H9 (cell line): ENCODE results near the gene AFAP1. TPM values are rescaled to one million over a fixed set of nuclear protein-coding genes. Genes with fewer than 3 reads are reported as not detected.

Source experiments
- DNase-seq: peaks from one replicate; pipeline ENCODE4 v3.0.0-alpha.2; 2017
- H2AFZ ChIP-seq: one replicate; pipeline ENCODE4 v1.6.1; 2013; ENCODE audit warnings: mild to moderate bottlenecking, low read length, control low read depth, moderate library complexity
- H2AK5ac ChIP-seq: 2 replicates; pipeline ENCODE4 v1.6.1; 2013; ENCODE audit warnings: low read length, control low read depth, mixed read lengths; ENCODE audit not compliant: insufficient read length
- H2BK120ac ChIP-seq: one replicate; pipeline ENCODE4 v1.6.1; 2013; ENCODE audit warnings: low read depth, mild to moderate bottlenecking, low read length, control low read depth, inconsistent platforms; ENCODE audit not compliant: poor library complexity, severe bottlenecking
- H2BK12ac ChIP-seq: 2 replicates; pipeline ENCODE4 v1.6.1; 2013; ENCODE audit warnings: low read length, control low read depth, mixed read lengths, low read depth; ENCODE audit not compliant: insufficient read length
- H2BK15ac ChIP-seq: 2 replicates; pipeline ENCODE4 v1.6.1; 2013; ENCODE audit warnings: low read depth, low read length, control low read depth
- H2BK20ac ChIP-seq: one replicate; pipeline ENCODE4 v1.6.1; 2013; ENCODE audit warnings: low read depth, mild to moderate bottlenecking, low read length, control low read depth, inconsistent platforms; ENCODE audit not compliant: poor library complexity, severe bottlenecking
- H2BK5ac ChIP-seq: 2 replicates; pipeline ENCODE4 v1.6.1; 2013; ENCODE audit warnings: low read length, control low read depth, mixed read lengths; ENCODE audit not compliant: insufficient read length
- H3K14ac ChIP-seq: 2 replicates; pipeline ENCODE4 v1.6.1; 2013; ENCODE audit warnings: low read length, control low read depth; ENCODE audit not compliant: insufficient read depth
- H3K18ac ChIP-seq: 2 replicates; pipeline ENCODE4 v1.6.1; 2013; ENCODE audit warnings: low read depth, mild to moderate bottlenecking, mixed read lengths, low read length, control low read depth; ENCODE audit not compliant: insufficient read length
- H3K23ac ChIP-seq: 2 replicates; pipeline ENCODE4 v1.6.1; 2013; ENCODE audit warnings: low read length, control low read depth, mixed read lengths, low read depth; ENCODE audit not compliant: insufficient read length
- H3K23me2 ChIP-seq: 2 replicates; pipeline ENCODE4 v1.6.1; 2013; ENCODE audit warnings: low read depth, mild to moderate bottlenecking, mixed read lengths, low read length, control low read depth; ENCODE audit not compliant: insufficient read length, poor library complexity, severe bottlenecking
- H3K27ac ChIP-seq: 2 replicates; pipeline ENCODE4 v1.5.1; 2013; ENCODE audit warnings: low read length, control low read depth, mixed read lengths, low read depth; ENCODE audit not compliant: insufficient read length
- H3K27me3 ChIP-seq: 2 replicates; pipeline ENCODE4 v1.6.1; 2013; ENCODE audit warnings: low read length, control low read depth, inconsistent platforms; ENCODE audit not compliant: insufficient read depth
- H3K4ac ChIP-seq: 2 replicates; pipeline ENCODE4 v1.6.1; 2013; ENCODE audit warnings: low read depth, mild to moderate bottlenecking, control low read depth, inconsistent platforms, low read length, moderate library complexity
- H3K4me1 ChIP-seq: 2 replicates; pipeline ENCODE4 v1.6.1; 2013; ENCODE audit warnings: low read length, control low read depth, inconsistent platforms; ENCODE audit not compliant: insufficient read depth
- H3K4me2 ChIP-seq: 2 replicates; pipeline ENCODE4 v1.6.1; 2013; ENCODE audit warnings: low read length, control low read depth, mixed read lengths; ENCODE audit not compliant: insufficient read length, insufficient read depth
- H3K56ac ChIP-seq: 2 replicates; pipeline ENCODE4 v1.6.1; 2013; ENCODE audit warnings: low read depth, mild to moderate bottlenecking, mixed read lengths, low read length, control low read depth; ENCODE audit not compliant: insufficient read length
- H3K79me1 ChIP-seq: 2 replicates; pipeline ENCODE4 v1.6.1; 2013; ENCODE audit warnings: low read depth, mild to moderate bottlenecking, moderate library complexity, low read length, control low read depth, inconsistent platforms; ENCODE audit not compliant: insufficient read depth, poor library complexity, severe bottlenecking
- H3K79me2 ChIP-seq: 2 replicates; pipeline ENCODE4 v1.6.1; 2013; ENCODE audit warnings: low read length, control low read depth, inconsistent platforms; ENCODE audit not compliant: insufficient read depth
- H3K9ac ChIP-seq: 2 replicates; pipeline ENCODE4 v1.6.1; 2013; ENCODE audit warnings: low read length, control low read depth, mixed read lengths; ENCODE audit not compliant: insufficient read length; ENCODE audit errors: extremely low read depth
- H3K9me3 ChIP-seq: one replicate; pipeline ENCODE4 v1.6.1; 2013; ENCODE audit warnings: low read depth, low read length, inconsistent platforms; ENCODE audit not compliant: control insufficient read depth
- H3T11ph ChIP-seq: one replicate; pipeline ENCODE4 v1.6.1; 2013; ENCODE audit warnings: mild to moderate bottlenecking, low read length, control low read depth, inconsistent platforms
- H4K20me1 ChIP-seq: one replicate; pipeline ENCODE4 v1.6.1; 2013; ENCODE audit not compliant: control insufficient read depth, insufficient read length, insufficient read depth
- H4K5ac ChIP-seq: 2 replicates; pipeline ENCODE4 v1.6.1; 2013; ENCODE audit warnings: low read depth, mild to moderate bottlenecking, mixed read lengths, low read length, control low read depth; ENCODE audit not compliant: insufficient read length
- H4K8ac ChIP-seq: replicated peaks from 2 replicates; pipeline ENCODE4 v1.6.1; 2013; ENCODE audit warnings: low read length, control low read depth, mixed read lengths, low read depth; ENCODE audit not compliant: insufficient read length
- H4K91ac ChIP-seq: 2 replicates; pipeline ENCODE4 v1.6.1; 2013; ENCODE audit warnings: low read depth, mild to moderate bottlenecking, moderate library complexity, mixed read lengths, low read length, control low read depth; ENCODE audit not compliant: insufficient read length
- H3K27ac Mint-ChIP-seq, 3 experiments: 2 replicates in 2 of 3; 3 replicates in 1 of 3; pipeline ENCODE4 v1.8.0; 2020 to 2021; ENCODE audit warnings: mixed read lengths in 3 of 3, mild to moderate bottlenecking in 1 of 3, moderate library complexity in 1 of 3
- H3K27me3 Mint-ChIP-seq: 2 replicates; pipeline ENCODE4 v1.8.0; 2021; ENCODE audit warnings: low read depth, mild to moderate bottlenecking, moderate library complexity, mixed read lengths
- H3K36me3 Mint-ChIP-seq, 3 experiments: 2 replicates in 2 of 3; 3 replicates in 1 of 3; pipeline ENCODE4 v1.8.0; 2020 to 2021; ENCODE audit warnings: low read depth in 3 of 3, mixed read lengths in 3 of 3; ENCODE audit not compliant: insufficient read depth in 1 of 3
- H3K4me1 Mint-ChIP-seq, 2 experiments: 2 replicates each; pipeline ENCODE4 v1.8.0; 2020; ENCODE audit warnings: mixed read lengths in 2 of 2
- H3K4me3 Mint-ChIP-seq, 2 experiments: 2 replicates in 1 of 2; 3 replicates in 1 of 2; pipeline ENCODE4 v1.8.0; 2020 to 2021; ENCODE audit warnings: mild to moderate bottlenecking in 2 of 2, mixed read lengths in 2 of 2, moderate library complexity in 1 of 2
- H3K9me3 Mint-ChIP-seq, 2 experiments: 2 replicates in 1 of 2; 3 replicates in 1 of 2; pipeline ENCODE4 v1.8.0; 2020; ENCODE audit warnings: mild to moderate bottlenecking in 2 of 2, mixed read lengths in 2 of 2, moderate library complexity in 1 of 2
- CTCF ChIP-seq: fragments of 200-600 bp; sonication (generic); conservative IDR thresholded peaks from 3 replicates; pipeline ENCODE4 v1.8.0; 2021; ENCODE audit warnings: antibody characterized with exemption, mild to moderate bottlenecking
- WGBS: extraction: QIAGEN DNeasy Blood & Tissue Kit; methylation state at CpG from one replicate; pipeline ENCODE4 v1.1.7; 2013; ENCODE audit warnings: missing lambda C conversion rate, low lambda C conversion rate, mixed read lengths; ENCODE audit not compliant: insufficient read length; ENCODE audit errors: extremely low coverage; 5-methylcytosine and 5-hydroxymethylcytosine counted together
- total RNA-seq: library from RNA; stranded (reverse); gene quantifications from 2 replicates; pipeline ENCODE4 v1.2.1, GENCODE V29; 2021

AFAP1 gene
- total RNA-seq, 1 experiment from 2014 or later = 6.5 TPM

GRCh38 chr4:7964890-7965662, 25.4 kb upstream of the AFAP1 start:
- no peaks in the 10 kb centered on the region for H3K9me3 Mint-ChIP-seq
- Histone ChIP-seq H3K4me1 (no peaks in the 10 kb centered on the region; the same call in 1 of the 2 replicates), H2BK120ac (no peak overlapping the region), H3K9me3 (no peaks in the 10 kb centered on the region), H3K23ac (no peak overlapping the region), H3K18ac (no peak overlapping the region), H3K27me3 (no peaks in the 10 kb centered on the region; the same call in 1 of the 2 replicates), H2BK5ac (no peak overlapping the region), H3K79me1 (no peaks in the 10 kb centered on the region), H4K20me1 (no peaks in the 10 kb centered on the region), H2BK12ac (no peak overlapping the region), H3T11ph (no peak overlapping the region), H2BK20ac (no peak overlapping the region), H3K56ac (no peak overlapping the region), H3K14ac (no peak overlapping the region), H2AFZ (no peak overlapping the region), H4K5ac (no peak overlapping the region), H4K8ac (no peak overlapping the region), H3K27ac (no peak overlapping the region), H2BK15ac (no peak overlapping the region), H2AK5ac (no peak overlapping the region), H3K9ac (no peak overlapping the region), H3K4ac (no peak overlapping the region), H3K23me2 (peaks cover 2% of the 10 kb centered on the region), H4K91ac (no peak overlapping the region), H3K4me2 (no peak overlapping the region), H3K79me2 (no peaks in the 10 kb centered on the region)
- no CpG with 5 or more reads among the region's 23 CpGs for WGBS
- no peak for TF ChIP-seq CTCF
- no peak overlapping the region for H3K4me3 Mint-ChIP-seq
- H3K4me1 Mint-ChIP-seq = peaks cover 13 to 22% of the 10 kb centered on the region in 2 experiments
- no peaks in the 10 kb centered on the region for H3K36me3 Mint-ChIP-seq
- no peak overlapping the region for H3K27ac Mint-ChIP-seq
- peak; percentile 64 for DNase-seq
- H3K27me3 Mint-ChIP-seq = no peaks in the 10 kb centered on the region; the same call in 1 of the 2 replicates
